PC-3 (cell line): ENCODE data around the gene FLT1.

Experiments used
- EZH2 ChIP-seq: fragments of 300-600 bp; sonication (generic); IDR thresholded peaks from one replicate; pipeline ENCODE4 v1.6.1; 2017; ENCODE audit warnings: antibody characterized with exemption, mild to moderate bottlenecking, low read length; ENCODE audit not compliant: unreplicated experiment
- TF ChIP-seq, protein P1 (sequence below): fragments of 300-600 bp; sonication (generic); conservative IDR thresholded peaks from 2 replicates; pipeline ENCODE4 v1.5.1; 2017; ENCODE audit warnings: antibody characterized with exemption, low read depth, mild to moderate bottlenecking, low read length

DNA sequence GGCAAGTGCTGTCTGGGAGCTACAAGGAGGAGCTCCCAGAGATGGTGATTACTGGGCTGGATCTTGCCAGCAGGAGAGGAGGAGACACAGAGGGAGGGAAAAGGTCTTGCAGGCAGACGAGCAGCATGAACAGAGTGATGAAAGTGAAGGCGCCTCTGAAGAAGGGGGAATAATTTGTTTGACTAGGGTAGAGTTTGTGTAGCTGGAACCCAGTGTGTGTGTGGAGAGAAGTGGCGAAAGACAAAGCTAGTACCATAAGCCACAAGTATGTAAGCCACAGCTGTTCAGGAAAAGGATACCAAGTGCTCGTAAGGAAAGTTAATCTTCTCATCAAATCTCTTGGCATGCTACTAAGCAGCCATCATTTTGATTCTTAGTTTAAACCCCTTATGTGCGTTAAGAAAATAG is 5.4 kb downstream of the FLT1 start:
- TF ChIP-seq, protein P1, sequence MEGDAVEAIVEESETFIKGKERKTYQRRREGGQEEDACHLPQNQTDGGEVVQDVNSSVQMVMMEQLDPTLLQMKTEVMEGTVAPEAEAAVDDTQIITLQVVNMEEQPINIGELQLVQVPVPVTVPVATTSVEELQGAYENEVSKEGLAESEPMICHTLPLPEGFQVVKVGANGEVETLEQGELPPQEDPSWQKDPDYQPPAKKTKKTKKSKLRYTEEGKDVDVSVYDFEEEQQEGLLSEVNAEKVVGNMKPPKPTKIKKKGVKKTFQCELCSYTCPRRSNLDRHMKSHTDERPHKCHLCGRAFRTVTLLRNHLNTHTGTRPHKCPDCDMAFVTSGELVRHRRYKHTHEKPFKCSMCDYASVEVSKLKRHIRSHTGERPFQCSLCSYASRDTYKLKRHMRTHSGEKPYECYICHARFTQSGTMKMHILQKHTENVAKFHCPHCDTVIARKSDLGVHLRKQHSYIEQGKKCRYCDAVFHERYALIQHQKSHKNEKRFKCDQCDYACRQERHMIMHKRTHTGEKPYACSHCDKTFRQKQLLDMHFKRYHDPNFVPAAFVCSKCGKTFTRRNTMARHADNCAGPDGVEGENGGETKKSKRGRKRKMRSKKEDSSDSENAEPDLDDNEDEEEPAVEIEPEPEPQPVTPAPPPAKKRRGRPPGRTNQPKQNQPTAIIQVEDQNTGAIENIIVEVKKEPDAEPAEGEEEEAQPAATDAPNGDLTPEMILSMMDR = no peak
- no peak for TF ChIP-seq EZH2
